Coronary artery (tissue), 2 donors: ENCODE measurements around the gene PTH2R.
"Not testable (repeated sequence)": the region's sequence is repeated elsewhere in the genome, so short reads cannot be mapped to it uniquely, and the experiment has no call there.

Experiments
- DNase-seq: peaks from one replicate; pipeline ENCODE4 v3.0.0-alpha.2; 2017; ENCODE audit warnings: low spot score
- H3K27ac ChIP-seq, 2 donors: fragments of 200-600 bp; sonication (generic); one replicate each; pipeline ENCODE4 v1.5.1; 2016 to 2019
- H3K4me3 ChIP-seq: fragments of 200-600 bp; sonication (generic); 2 replicates; pipeline ENCODE4 v1.5.1; 2016; ENCODE audit warnings: mild to moderate bottlenecking, moderate library complexity
- TF ChIP-seq, protein P1 (sequence below): fragments of 200-600 bp; sonication (generic); IDR thresholded peaks from one replicate; pipeline ENCODE4 v1.5.1; 2019; ENCODE audit warnings: antibody characterized with exemption

PTH2R gene

DNA sequence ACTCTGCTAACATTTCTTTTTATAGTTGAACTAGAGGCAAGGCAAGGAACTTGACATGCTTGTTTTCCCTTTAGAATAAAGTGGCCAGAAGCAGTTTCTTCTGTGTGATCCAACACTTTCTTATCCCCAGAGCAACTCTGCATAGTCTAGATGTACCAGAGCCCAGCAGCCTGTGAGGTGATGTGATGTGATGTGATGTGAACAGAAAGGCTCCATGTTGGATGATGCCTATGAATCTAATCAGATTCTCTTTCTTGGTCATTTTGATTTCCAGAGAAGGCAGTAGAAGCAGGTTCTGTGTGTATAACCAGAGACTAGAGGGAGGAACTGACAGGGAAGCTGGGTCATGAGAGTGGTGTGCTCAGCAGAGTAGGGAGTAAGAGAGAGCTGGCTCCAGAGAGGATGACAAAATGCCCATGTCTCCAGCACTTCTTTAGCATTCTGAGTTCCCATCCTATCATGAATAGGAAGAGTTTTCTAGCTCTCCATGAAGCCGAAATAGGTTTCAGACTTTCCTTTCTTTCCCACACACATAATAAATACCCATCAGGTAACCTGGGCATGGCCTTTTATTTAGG, 31.0 kb upstream of the PTH2R start:
- DNase-seq = no peak
- TF ChIP-seq, protein P1, sequence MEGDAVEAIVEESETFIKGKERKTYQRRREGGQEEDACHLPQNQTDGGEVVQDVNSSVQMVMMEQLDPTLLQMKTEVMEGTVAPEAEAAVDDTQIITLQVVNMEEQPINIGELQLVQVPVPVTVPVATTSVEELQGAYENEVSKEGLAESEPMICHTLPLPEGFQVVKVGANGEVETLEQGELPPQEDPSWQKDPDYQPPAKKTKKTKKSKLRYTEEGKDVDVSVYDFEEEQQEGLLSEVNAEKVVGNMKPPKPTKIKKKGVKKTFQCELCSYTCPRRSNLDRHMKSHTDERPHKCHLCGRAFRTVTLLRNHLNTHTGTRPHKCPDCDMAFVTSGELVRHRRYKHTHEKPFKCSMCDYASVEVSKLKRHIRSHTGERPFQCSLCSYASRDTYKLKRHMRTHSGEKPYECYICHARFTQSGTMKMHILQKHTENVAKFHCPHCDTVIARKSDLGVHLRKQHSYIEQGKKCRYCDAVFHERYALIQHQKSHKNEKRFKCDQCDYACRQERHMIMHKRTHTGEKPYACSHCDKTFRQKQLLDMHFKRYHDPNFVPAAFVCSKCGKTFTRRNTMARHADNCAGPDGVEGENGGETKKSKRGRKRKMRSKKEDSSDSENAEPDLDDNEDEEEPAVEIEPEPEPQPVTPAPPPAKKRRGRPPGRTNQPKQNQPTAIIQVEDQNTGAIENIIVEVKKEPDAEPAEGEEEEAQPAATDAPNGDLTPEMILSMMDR = no peak
- Histone ChIP-seq H3K4me3 (no peak overlapping the region), H3K27ac (no peak overlapping the region)

DNA sequence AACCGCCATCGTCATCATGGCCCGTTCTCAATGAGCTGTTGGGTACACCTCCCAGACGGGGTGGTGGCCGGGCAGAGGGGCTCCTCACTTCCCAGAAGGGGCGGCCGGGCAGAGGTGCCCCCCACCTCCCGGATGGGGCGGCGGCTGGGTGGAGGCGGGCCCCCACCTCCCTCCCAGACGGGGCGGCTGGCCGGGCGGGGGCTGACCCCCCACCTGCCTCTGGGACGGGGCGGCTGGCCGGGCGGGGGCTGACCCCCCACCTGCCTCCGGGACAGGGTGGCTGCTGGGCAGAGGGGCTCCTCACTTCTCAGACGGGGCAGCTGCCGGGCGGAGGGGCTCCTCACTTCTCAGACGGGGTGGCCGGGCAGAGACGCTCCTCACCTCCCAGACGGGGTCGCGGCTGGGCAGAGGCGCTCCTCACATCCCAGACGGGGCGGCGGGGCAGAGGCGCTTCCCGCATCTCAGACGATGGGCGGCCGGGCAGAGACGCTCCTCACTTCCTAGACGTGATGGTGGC, 29.2 kb upstream of the PTH2R start:
- H3K27ac ChIP-seq, H3K4me3 ChIP-seq, DNase-seq: not testable (repeated sequence)

DNA sequence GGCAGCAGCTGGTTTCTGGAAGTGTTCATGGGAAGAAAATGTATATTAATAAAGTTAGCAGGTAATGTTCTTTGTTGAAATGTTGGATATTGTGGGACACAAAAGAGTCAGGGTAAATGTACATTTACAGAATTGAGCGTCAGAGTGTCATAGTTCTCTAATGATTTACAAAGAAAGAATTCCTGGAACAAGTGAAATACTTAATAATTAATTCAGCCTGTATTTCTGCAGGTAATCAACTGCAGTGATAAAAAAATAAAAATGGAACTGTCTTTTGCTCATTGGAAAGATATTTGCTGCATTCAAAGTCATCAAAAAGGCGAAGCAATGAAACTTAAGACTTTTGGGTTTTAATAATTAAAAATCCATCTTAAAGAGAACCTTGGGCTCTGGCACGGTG, 27.4 kb upstream of the PTH2R start:
- Histone ChIP-seq H3K4me3 (no peak overlapping the region), H3K27ac (no peak overlapping the region)
- TF ChIP-seq, protein P1 = no peak
- DNase-seq = no peak

DNA sequence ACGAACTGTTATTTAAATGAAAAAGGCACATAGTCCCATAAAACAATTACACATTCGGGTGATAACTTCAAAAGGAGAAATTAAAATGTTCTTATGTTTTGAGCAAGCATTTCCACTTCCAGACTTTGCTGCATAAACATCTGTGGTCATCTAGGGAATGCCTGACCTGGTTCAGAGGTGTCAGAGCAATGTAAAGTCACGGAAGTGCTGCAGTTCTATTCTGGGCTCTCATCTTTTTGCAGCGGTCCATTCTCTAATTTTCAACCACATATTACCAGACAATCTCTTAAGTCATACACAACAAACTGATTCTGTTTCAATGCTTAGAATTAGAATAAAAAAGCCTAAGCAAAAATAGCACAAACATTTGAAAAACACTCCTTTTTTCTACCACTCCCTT, 22.0 kb upstream of the PTH2R start:
- TF ChIP-seq, protein P1 = no peak
- Histone ChIP-seq H3K27ac (no peak overlapping the region), H3K4me3 (no peak overlapping the region)
- DNase-seq = no peak

DNA sequence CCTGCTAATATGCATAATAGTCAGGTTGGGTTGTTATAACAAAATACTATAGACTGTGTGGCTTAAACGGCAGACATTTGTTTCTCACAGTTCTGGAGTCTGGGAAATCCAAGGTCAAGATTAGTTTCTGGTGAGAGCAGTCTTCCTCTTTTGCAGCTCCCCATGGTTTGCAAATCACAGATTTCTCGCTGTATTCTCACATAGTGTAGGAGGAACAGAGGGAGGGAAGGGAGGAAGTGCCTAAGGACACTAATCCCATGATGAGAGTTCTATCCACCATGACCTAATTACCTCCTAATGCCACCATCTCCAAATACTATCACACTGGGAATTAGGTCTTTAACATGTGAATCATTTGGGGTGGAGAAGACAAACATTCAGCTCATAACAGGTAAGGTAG, 20.1 kb upstream of the PTH2R start:
- DNase-seq = no peak
- TF ChIP-seq, protein P1 = no peak
- Histone ChIP-seq H3K4me3 (no peak overlapping the region), H3K27ac (no peak overlapping the region)

DNA sequence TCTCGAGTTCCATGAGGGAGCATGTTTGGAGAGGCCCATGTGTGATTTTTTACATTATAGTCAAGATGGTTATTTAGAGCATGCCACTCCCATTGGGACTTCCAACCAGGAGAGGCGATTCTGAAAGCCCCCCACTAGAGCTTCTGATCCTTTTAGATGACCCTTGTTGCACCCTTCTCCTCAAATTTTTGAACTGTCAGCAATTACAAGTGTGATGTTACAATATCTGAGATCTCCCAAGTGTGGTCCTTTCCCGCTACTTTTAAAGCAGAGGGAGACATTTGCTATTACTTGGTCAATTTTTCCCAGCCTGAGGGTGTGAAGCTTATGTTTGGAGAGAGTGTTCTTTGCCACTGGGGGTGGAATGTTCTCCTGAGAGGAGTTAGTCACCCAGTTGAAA, 16.7 kb upstream of the PTH2R start:
- Histone ChIP-seq H3K4me3 (no peak overlapping the region), H3K27ac (no peak overlapping the region)
- TF ChIP-seq, protein P1 = no peak
- DNase-seq = no peak

DNA sequence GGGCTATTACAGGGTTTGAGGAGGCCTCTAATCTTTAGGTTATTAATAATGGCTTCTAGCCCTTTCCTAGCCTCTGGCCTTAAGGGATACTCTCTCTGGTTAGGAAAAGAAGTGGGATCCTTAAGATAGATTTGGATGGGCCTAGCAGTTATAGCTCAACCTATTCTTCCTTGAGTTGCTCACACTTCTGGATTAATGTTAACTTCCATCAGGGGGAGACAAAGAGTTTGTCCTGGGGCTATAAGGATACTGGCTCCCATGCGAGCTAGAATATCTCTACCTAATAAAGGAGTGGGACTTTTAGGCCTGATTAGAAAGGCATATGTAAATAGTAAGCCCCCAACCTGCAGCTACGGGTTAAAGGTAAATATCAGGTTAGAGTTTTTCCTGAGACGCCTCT, 14.3 kb upstream of the PTH2R start:
- Histone ChIP-seq H3K4me3 (no peak overlapping the region), H3K27ac (no peak overlapping the region)
- TF ChIP-seq, protein P1 = no peak
- no peak for DNase-seq

DNA sequence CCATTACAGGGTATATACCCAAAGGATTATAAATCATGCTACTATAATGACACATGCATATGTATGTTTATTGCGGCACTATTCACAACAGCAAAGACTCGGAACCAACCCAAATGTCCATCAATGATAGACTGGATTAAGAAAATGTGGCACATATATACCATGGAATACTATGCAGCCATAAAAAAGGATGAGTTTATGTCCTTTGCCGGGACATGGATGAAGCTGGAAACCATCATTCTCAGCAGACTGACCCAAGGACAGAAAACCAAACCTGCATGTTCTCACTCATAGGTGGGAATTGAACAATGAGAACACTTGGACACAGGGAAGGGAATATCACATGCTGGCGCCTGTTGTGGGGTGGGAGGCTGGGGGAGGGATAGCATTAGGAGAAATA, 9.8 kb upstream of the PTH2R start:
- not testable (repeated sequence) for DNase-seq, H3K4me3 ChIP-seq, H3K27ac ChIP-seq
